Measurements from ENCODE around the gene ANTXR1. TPM values are rescaled to one million over a fixed set of nuclear protein-coding genes. Genes with fewer than 3 reads are reported as not detected.

ANTXR1 gene
- total and polyA plus RNA-seq, 2 experiments from 2014 or later = 29.1 to 34.7 TPM

DNA sequence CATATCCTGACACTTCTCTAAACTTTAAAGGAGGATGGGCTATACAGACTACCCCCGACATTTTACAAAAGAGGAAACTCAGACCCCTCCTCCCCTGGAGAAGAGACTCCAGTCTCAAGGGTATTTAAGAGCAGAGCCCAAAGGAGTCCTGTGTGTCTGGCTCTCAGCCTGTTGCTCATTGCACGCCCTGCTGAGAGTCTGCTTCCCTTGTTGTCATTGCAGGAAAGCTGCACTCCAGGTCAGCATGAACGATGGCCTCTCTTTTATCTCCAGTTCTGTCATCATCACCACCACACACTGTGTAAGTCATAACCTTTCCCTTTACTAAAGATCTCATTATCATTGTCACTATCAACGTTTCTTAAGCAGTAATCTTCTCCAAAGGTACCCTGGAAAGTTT lies 111.4 kb downstream of the ANTXR1 start:
- TF ChIP-seq EZH2phosphoT487 (IDR thresholded peaks at IDR 0.05; ENCODE audit: low read depth, severe bottlenecking, unreplicated experiment) (no peak), EZH2 (IDR thresholded peaks at IDR 0.05; ENCODE audit: borderline replicate concordance) (no peak)
- TF ChIP-seq, protein P1, sequence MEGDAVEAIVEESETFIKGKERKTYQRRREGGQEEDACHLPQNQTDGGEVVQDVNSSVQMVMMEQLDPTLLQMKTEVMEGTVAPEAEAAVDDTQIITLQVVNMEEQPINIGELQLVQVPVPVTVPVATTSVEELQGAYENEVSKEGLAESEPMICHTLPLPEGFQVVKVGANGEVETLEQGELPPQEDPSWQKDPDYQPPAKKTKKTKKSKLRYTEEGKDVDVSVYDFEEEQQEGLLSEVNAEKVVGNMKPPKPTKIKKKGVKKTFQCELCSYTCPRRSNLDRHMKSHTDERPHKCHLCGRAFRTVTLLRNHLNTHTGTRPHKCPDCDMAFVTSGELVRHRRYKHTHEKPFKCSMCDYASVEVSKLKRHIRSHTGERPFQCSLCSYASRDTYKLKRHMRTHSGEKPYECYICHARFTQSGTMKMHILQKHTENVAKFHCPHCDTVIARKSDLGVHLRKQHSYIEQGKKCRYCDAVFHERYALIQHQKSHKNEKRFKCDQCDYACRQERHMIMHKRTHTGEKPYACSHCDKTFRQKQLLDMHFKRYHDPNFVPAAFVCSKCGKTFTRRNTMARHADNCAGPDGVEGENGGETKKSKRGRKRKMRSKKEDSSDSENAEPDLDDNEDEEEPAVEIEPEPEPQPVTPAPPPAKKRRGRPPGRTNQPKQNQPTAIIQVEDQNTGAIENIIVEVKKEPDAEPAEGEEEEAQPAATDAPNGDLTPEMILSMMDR (IDR thresholded peaks at IDR 0.05; ENCODE audit: poor library complexity) = no peak
- Histone ChIP-seq H4K20me1 (ENCODE audit: insufficient read depth, poor library complexity, severe bottlenecking) (no peaks in the 10 kb centered on the region), H3K27ac (no peak overlapping the region), H3K4me3 (no peak overlapping the region), H3K4me2 (no peak overlapping the region), H3K79me2 (no peaks in the 10 kb centered on the region), H3K9me2 (replicated peaks; ENCODE audit: insufficient read depth) (no peaks in the 10 kb centered on the region), H3K36me3 (replicated peaks; ENCODE audit: insufficient read depth, low read depth) (no peaks in the 10 kb centered on the region), H3K27me3 (no peaks in the 10 kb centered on the region), H3K9me3 (ENCODE audit: low read depth) (no peaks in the 10 kb centered on the region), H3K4me1 (ENCODE audit: insufficient read depth) (peaks cover 5% of the 10 kb centered on the region), H2AFZ (no peak overlapping the region)
- no peak for DNase-seq (ENCODE audit: low spot score)
- WGBS (ENCODE audit: low lambda C conversion rate, missing lambda C conversion rate) = 73% methylated on average over 4 of the region's 4 CpGs

DNA sequence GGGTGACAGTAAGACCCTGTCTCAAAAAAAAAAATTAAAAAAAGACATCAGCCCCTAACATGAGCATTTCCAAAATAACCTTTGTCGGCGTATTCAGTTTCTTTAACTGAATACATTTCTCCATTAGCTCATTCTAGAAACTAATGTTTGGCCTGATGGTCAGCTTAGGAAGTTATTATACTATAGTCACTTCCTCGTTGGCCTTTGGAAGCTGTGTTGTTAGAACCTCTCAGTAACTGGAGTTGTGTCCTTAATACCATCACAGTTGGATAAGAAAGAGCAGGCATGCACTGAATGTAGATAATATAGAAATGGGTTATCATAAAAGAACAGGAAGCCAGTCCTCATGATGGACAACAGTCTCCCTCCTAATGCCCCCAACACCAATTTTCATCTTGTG lies 112.8 kb downstream of the ANTXR1 start:
- no peak for DNase-seq (ENCODE audit: low spot score)
- Histone ChIP-seq H3K4me1 (ENCODE audit: insufficient read depth) (no peaks in the 10 kb centered on the region), H3K79me2 (no peaks in the 10 kb centered on the region), H3K27me3 (no peaks in the 10 kb centered on the region), H3K27ac (no peak overlapping the region), H3K4me3 (no peak overlapping the region), H3K9me2 (replicated peaks; ENCODE audit: insufficient read depth) (no peaks in the 10 kb centered on the region), H4K20me1 (ENCODE audit: insufficient read depth, poor library complexity, severe bottlenecking) (no peaks in the 10 kb centered on the region), H3K4me2 (no peak overlapping the region), H3K36me3 (replicated peaks; ENCODE audit: insufficient read depth, low read depth) (no peaks in the 10 kb centered on the region), H2AFZ (no peak overlapping the region), H3K9me3 (ENCODE audit: low read depth) (no peaks in the 10 kb centered on the region)
- TF ChIP-seq EZH2phosphoT487 (IDR thresholded peaks at IDR 0.05; ENCODE audit: low read depth, severe bottlenecking, unreplicated experiment) (no peak), EZH2 (IDR thresholded peaks at IDR 0.05; ENCODE audit: borderline replicate concordance) (no peak)
- TF ChIP-seq, protein P1 (IDR thresholded peaks at IDR 0.05; ENCODE audit: poor library complexity) = no peak
- 96% methylated on average over 3 of the region's 3 CpGs for WGBS (ENCODE audit: low lambda C conversion rate, missing lambda C conversion rate)

DNA sequence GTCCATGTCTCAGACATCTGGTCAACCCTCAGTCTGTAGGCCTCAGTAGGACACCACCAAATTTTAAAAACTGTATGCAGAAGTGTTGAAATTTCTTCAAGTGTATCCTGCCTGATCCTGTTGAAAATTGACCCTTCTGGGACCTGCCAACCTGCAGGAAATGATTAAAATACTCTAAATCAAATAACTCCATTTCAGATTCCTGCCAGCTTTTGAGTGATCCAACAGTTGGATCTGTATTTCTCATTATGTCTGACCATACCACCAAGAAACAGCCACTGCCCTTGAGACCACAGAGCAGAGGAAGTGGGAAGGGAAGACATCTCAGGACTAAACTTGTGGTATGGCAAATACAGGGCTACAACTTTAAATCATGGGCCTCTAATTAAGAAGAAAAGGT lies 113.4 kb downstream of the ANTXR1 start:
- no peaks in the 10 kb centered on the region for H3K36me3 ChIP-seq (replicated peaks; ENCODE audit: insufficient read depth, low read depth)

More for the DNA sequence above, 113.4 kb downstream of the ANTXR1 start:
- H3K9me2 ChIP-seq (replicated peaks; ENCODE audit: insufficient read depth) = no peaks in the 10 kb centered on the region
- H3K27me3 ChIP-seq = no peaks in the 10 kb centered on the region
- no peaks in the 10 kb centered on the region for H4K20me1 ChIP-seq (ENCODE audit: insufficient read depth, poor library complexity, severe bottlenecking)
- TF ChIP-seq EZH2 (IDR thresholded peaks at IDR 0.05; ENCODE audit: borderline replicate concordance) = no peak
- no peak for TF ChIP-seq EZH2phosphoT487 (IDR thresholded peaks at IDR 0.05; ENCODE audit: low read depth, severe bottlenecking, unreplicated experiment)
- TF ChIP-seq, protein P1 (IDR thresholded peaks at IDR 0.05; ENCODE audit: poor library complexity) = no peak
- H3K4me1 ChIP-seq (ENCODE audit: insufficient read depth) = no peaks in the 10 kb centered on the region
- H3K27ac ChIP-seq = no peak overlapping the region
- H3K9me3 ChIP-seq (ENCODE audit: low read depth) = no peaks in the 10 kb centered on the region
- no peaks in the 10 kb centered on the region for H3K79me2 ChIP-seq
- no peak overlapping the region for H3K4me3 ChIP-seq
- H2AFZ ChIP-seq = no peak overlapping the region
- DNase-seq (ENCODE audit: low spot score) = no peak
- no peak overlapping the region for H3K4me2 ChIP-seq

Data from hepatocyte (in vitro differentiated cells).